ENCODE measurements around the gene WWOX.

DNA sequence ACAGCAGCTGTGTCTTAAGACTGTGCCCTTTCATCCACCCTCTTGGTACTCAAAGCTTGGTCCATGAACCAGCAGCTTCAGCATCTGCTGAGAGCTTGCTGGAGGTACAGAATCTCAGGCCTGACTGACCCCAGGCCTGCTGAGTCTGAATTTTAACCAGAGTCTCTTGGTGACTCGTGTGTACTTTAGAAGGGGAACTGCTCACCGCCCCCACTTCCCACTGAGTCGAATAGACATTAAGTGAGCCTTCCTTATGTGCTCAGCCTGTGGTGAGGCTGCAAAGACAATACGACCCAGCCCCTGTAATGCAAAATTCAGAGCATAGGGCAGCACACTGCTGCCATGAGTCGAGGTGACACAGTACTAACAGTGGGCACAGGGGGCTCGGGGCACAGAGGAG lies 662.8 kb downstream of the WWOX start:
- TF ChIP-seq, protein P1, sequence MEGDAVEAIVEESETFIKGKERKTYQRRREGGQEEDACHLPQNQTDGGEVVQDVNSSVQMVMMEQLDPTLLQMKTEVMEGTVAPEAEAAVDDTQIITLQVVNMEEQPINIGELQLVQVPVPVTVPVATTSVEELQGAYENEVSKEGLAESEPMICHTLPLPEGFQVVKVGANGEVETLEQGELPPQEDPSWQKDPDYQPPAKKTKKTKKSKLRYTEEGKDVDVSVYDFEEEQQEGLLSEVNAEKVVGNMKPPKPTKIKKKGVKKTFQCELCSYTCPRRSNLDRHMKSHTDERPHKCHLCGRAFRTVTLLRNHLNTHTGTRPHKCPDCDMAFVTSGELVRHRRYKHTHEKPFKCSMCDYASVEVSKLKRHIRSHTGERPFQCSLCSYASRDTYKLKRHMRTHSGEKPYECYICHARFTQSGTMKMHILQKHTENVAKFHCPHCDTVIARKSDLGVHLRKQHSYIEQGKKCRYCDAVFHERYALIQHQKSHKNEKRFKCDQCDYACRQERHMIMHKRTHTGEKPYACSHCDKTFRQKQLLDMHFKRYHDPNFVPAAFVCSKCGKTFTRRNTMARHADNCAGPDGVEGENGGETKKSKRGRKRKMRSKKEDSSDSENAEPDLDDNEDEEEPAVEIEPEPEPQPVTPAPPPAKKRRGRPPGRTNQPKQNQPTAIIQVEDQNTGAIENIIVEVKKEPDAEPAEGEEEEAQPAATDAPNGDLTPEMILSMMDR (IDR thresholded peaks at IDR 0.05; ENCODE audit: low read length): no peak
- TF ChIP-seq EZH2 (optimal IDR thresholded peaks at IDR 0.05; ENCODE audit: low read depth, low read length): no peak
- no peak for TF ChIP-seq EZH2phosphoT487 (IDR thresholded peaks at IDR 0.05; ENCODE audit: low read length)

Data from MM.1S (cell line).